Astrocyte (in vitro differentiated cells and primary cell): ENCODE measurements around the gene PDLIM7.

Source experiments
- EZH2 ChIP-seq: IDR thresholded peaks from 2 replicates; pipeline ENCODE4 v1.6.1; 2012; ENCODE audit warnings: mild to moderate bottlenecking, low read length, inconsistent platforms; ENCODE audit not compliant: insufficient read depth
- TF ChIP-seq, protein P1 (sequence below): IDR thresholded peaks from 2 replicates; pipeline ENCODE4 v1.5.1; 2011; ENCODE audit warnings: low read depth, mild to moderate bottlenecking, inconsistent platforms, low read length, moderate library complexity; ENCODE audit not compliant: insufficient read depth

DNA sequence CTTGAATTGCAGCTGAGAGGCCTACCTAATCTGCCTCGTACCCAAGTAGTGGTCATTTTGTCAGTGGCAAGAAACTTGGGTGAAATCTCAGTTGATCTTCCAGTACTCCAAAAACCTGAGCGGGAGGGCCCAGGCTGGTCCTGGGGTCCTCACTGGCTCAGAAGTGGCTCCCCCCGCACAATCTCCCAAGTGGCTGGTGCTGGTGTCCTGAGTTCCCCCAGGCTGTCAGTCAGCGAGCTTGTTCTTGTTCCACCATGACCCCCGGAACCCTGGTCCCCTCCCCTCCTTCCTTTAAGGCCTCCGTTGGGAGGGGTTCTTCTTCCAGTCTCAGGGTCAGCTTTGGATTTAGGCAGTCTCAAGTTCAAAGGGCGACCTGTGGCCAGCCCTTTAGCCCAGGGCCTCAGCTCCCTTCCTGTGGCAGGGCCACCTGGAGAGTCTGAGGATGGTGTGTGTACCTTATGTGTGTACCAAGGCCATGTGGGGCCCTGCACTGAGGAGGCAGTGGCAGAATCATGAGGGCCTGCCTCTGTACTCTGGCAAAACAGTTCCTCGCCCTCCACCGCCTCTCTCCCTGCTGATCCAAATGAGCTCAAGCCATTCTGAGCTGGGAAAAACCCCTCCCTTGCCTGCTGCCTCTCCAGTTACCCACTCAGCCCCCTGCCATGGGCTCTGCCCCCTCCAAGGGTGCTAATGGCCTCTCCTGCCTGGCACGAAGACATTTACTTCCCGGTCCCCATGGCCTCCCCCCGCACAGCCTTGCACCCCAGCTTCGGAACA, 19.5 kb downstream of the PDLIM7 start:
- TF ChIP-seq, protein P1, sequence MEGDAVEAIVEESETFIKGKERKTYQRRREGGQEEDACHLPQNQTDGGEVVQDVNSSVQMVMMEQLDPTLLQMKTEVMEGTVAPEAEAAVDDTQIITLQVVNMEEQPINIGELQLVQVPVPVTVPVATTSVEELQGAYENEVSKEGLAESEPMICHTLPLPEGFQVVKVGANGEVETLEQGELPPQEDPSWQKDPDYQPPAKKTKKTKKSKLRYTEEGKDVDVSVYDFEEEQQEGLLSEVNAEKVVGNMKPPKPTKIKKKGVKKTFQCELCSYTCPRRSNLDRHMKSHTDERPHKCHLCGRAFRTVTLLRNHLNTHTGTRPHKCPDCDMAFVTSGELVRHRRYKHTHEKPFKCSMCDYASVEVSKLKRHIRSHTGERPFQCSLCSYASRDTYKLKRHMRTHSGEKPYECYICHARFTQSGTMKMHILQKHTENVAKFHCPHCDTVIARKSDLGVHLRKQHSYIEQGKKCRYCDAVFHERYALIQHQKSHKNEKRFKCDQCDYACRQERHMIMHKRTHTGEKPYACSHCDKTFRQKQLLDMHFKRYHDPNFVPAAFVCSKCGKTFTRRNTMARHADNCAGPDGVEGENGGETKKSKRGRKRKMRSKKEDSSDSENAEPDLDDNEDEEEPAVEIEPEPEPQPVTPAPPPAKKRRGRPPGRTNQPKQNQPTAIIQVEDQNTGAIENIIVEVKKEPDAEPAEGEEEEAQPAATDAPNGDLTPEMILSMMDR, result no peak
- no peak for TF ChIP-seq EZH2
